Activated T-helper 17 cell treated with anti-CD3 and anti-CD28 coated beads, Interleukin-2, amount 50 U/mL, for 72 hours (primary cell): ENCODE measurements around the gene MYO5A. TPM values are rescaled to one million over a fixed set of nuclear protein-coding genes. Genes with fewer than 3 reads are reported as not detected.
A peak's percentile ranks its signal among the peaks of the same experiment; 100 is the strongest.
"Not testable (repeated sequence)": the region's sequence is repeated elsewhere in the genome, so short reads cannot be mapped to it uniquely, and the experiment has no call there.

Source experiments
- ATAC-seq: fragments of 150-1000 bp; cut with Tn5 transposase; replicated peaks from 2 replicates; pipeline ENCODE4 v1.10.0; 2021; ENCODE audit warnings: mild to moderate bottlenecking, moderate library complexity
- H3K27ac Mint-ChIP-seq: one replicate; pipeline ENCODE4 v1.8.0; 2022; ENCODE audit warnings: mixed read lengths
- H3K27me3 Mint-ChIP-seq: one replicate; pipeline ENCODE4 v1.8.0; 2022; ENCODE audit warnings: mixed read lengths
- H3K36me3 Mint-ChIP-seq: one replicate; pipeline ENCODE4 v1.8.0; 2022; ENCODE audit warnings: low read depth, mild to moderate bottlenecking, mixed read lengths
- H3K4me1 Mint-ChIP-seq: one replicate; pipeline ENCODE4 v1.8.0; 2022; ENCODE audit warnings: mixed read lengths
- H3K4me3 Mint-ChIP-seq: one replicate; pipeline ENCODE4 v1.8.0; 2022; ENCODE audit warnings: mild to moderate bottlenecking, mixed read lengths
- H3K9me3 Mint-ChIP-seq: one replicate; pipeline ENCODE4 v1.8.0; 2022; ENCODE audit warnings: mixed read lengths
- total RNA-seq, 2 donors: library from RNA; stranded (reverse); gene quantifications; one replicate each; pipeline ENCODE4 v1.2.3, GENCODE V29; 2022

Gene MYO5A
- total RNA-seq, 2 donors from 2014 or later, result 33.1 to 59.3 TPM

- H3K4me1 Mint-ChIP-seq, result peaks cover 46% of the 10 kb centered on the region
- H3K27ac Mint-ChIP-seq, result peak overlapping the region; percentile 58
- H3K36me3 Mint-ChIP-seq, result peaks cover 6% of the 10 kb centered on the region
- no peaks in the 10 kb centered on the region for H3K9me3 Mint-ChIP-seq
- H3K27me3 Mint-ChIP-seq, result no peaks in the 10 kb centered on the region
- peak; percentile 95 for ATAC-seq
- H3K4me3 Mint-ChIP-seq, result peak overlapping the region; percentile 63
Measured at GRCh38 chr15:52503788-52504496, 24.7 kb downstream of the MYO5A start.

DNA sequence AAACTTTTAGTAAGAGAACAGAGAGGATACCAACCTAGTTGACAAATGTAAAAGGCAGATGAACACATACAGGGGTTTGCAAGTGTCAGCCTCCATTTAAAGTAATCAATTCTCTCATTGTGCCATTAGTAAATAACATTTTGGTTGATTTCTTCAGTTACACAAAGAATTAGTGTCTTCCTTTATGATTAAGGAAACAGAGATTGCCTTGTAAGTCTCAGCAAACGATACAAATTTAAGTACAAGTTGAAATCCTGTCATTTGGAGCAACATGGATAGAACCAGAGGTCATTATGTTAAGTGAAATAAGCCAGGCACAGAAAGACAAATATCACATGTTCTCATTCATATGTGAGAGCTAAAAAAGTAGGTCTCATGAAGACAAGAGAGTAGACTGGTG is 26.1 kb downstream of the MYO5A start:
- no peaks in the 10 kb centered on the region for H3K27me3 Mint-ChIP-seq
- H3K27ac Mint-ChIP-seq, result no peak overlapping the region
- H3K4me1 Mint-ChIP-seq, result peaks cover 39% of the 10 kb centered on the region
- ATAC-seq, result no peak
- peaks cover 6% of the 10 kb centered on the region for H3K36me3 Mint-ChIP-seq
- H3K9me3 Mint-ChIP-seq, result no peaks in the 10 kb centered on the region
- no peak overlapping the region for H3K4me3 Mint-ChIP-seq

- H3K4me1 Mint-ChIP-seq, result peaks cover 36% of the 10 kb centered on the region
Measured at GRCh38 chr15:52499506-52499905, 29.2 kb downstream of the MYO5A start.

DNA sequence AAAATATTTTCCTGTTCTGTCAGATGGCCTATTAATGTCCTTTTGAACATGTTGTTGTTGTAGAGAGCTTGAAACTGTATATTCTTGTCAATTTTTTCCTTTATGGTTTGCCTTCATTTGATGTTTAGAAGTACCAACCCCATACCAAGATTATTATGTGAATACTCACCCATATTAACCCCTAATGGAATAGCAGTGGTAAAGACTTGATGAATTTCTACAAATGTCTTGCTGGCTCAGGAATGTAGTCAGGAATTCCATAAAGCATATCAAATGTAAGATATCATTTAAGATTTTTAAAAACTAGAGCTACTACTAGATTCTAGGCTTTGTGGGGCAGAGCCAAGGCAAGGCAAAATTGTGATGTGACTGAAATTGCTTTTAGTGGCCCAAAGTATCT is 30.0 kb downstream of the MYO5A start:
- H3K4me1 Mint-ChIP-seq, result peaks cover 28% of the 10 kb centered on the region

More at GRCh38 chr15:52499506-52499905, 29.2 kb downstream of the MYO5A start:
- ATAC-seq, result no peak
- H3K36me3 Mint-ChIP-seq, result peaks cover 6% of the 10 kb centered on the region
- H3K27ac Mint-ChIP-seq, result no peak overlapping the region
- no peak overlapping the region for H3K4me3 Mint-ChIP-seq
- H3K27me3 Mint-ChIP-seq, result no peaks in the 10 kb centered on the region
- no peaks in the 10 kb centered on the region for H3K9me3 Mint-ChIP-seq

DNA sequence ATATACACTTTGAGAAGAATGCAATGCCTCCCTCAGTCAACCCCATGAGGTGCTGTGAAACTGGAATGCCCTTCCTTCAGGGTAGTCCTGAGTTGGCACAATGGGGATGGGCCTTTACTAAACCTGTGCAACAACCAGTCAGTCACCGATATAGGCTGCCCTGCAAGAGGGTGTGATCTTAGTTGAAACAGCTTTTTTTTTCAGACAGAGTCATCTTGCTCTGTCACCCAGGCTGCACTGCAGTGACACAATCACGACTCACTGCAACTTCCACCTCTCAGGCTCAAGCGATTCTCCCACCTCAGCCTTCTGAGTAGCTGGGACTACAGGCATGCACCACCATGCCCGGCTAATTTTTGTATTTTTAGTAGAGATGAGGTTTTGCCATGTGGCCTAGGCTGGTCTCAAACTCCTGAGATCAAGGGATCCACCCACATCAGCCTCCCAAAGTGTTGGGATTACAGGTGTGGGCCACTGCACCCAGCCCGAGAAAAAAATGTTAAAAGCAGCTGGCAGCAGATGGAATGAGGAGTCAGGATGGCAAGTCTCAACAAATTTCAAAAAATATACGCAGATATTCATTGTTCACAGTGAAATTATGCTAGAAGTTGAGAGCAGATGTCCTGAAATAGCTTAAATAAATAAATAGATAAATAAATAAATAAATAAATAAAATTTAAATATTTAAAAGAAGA is 31.8 kb downstream of the MYO5A start:
- peak; percentile 100 for ATAC-seq
- Mint-ChIP-seq H3K27ac (no peak overlapping the region), H3K4me3 (peak overlapping the region; percentile 26), H3K36me3 (no peaks in the 10 kb centered on the region), H3K9me3 (no peaks in the 10 kb centered on the region), H3K4me1 (peaks cover 29% of the 10 kb centered on the region), H3K27me3 (no peaks in the 10 kb centered on the region)

More for the DNA sequence above, 30.0 kb downstream of the MYO5A start:
- Mint-ChIP-seq H3K4me3 (no peak overlapping the region), H3K36me3 (peaks cover under 1% of the 10 kb centered on the region), H3K9me3 (no peaks in the 10 kb centered on the region), H3K27ac (no peak overlapping the region), H3K27me3 (no peaks in the 10 kb centered on the region)
- ATAC-seq, result no peak

GRCh38 chr15:52496175-52496574 is 32.5 kb downstream of the MYO5A start:
- no peaks in the 10 kb centered on the region for H3K36me3 Mint-ChIP-seq
- no peak for ATAC-seq
- no peaks in the 10 kb centered on the region for H3K27me3 Mint-ChIP-seq
- no peaks in the 10 kb centered on the region for H3K9me3 Mint-ChIP-seq
- peaks cover 35% of the 10 kb centered on the region for H3K4me1 Mint-ChIP-seq
- peak overlapping the region; percentile 26 for H3K4me3 Mint-ChIP-seq
- H3K27ac Mint-ChIP-seq, result peak overlapping the region; percentile 62

DNA sequence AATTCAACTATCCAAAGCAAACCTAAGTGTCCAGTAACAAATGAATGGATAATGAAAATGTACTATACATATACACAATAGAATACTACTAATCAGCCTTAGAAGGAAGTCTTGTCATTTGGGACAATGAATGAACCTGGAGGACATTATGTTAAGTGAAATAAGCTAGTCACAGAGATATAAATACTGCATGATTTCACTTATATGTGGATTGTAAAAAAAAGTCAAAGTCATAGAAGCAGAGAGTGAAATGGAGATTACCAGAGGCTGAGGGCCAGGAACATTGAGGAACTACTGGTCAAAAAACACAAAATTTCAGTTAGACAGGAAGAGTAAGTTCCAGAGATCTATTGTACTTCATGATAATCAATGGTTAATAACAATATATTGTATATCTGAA is 33.6 kb downstream of the MYO5A start:
- Mint-ChIP-seq H3K4me3 (no peak overlapping the region), H3K27me3 (no peaks in the 10 kb centered on the region), H3K9me3 (no peaks in the 10 kb centered on the region), H3K27ac (no peak overlapping the region), H3K4me1 (peaks cover 35% of the 10 kb centered on the region), H3K36me3 (no peaks in the 10 kb centered on the region)
- no peak for ATAC-seq

DNA sequence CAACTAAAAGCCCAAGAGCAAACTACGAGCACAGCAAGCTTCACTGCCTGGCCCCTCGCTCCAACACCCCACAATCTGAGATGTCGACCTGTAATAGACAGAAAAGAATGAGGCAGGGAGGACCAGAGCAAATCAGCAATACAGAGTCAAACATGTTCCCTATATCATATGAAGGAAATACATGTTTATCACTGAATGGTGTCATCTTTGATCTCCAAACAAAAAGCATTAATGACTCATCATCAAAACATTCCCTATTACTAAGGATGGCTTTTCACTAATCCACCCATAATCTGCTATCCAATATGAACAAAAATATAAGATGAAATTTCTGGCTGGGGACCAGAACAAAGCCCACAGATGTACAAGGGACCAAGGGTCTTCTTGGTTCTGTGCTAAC is 34.7 kb downstream of the MYO5A start:
- no peak overlapping the region for H3K27ac Mint-ChIP-seq
- H3K4me3 Mint-ChIP-seq, result no peak overlapping the region
- no peaks in the 10 kb centered on the region for H3K9me3 Mint-ChIP-seq

DNA sequence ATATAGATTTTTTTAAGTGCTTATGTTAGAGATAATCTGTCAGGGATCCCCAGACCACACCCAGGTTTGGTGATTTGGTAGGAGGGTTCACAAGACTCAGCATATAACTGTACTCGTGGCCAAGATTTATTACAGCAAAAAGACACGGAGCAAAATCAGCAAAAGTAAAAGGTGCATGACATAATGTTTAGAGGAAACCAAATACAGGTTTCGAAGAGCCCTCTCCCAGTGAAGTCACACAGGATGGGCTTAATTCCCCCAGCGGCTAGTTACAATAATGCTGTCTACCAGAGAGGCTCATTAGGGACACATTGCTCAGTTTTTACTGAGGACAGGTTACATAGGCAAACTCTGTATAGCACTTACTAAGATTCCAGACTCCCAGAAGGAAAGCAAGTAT is 36.5 kb downstream of the MYO5A start:
- Mint-ChIP-seq H3K36me3 (no peaks in the 10 kb centered on the region), H3K27ac (no peak overlapping the region), H3K4me1 (peaks cover 45% of the 10 kb centered on the region), H3K27me3 (no peaks in the 10 kb centered on the region), H3K9me3 (no peaks in the 10 kb centered on the region), H3K4me3 (no peak overlapping the region)
- ATAC-seq, result no peak

More for the DNA sequence above, 34.7 kb downstream of the MYO5A start:
- Mint-ChIP-seq H3K4me1 (peaks cover 32% of the 10 kb centered on the region), H3K27me3 (no peaks in the 10 kb centered on the region), H3K36me3 (no peaks in the 10 kb centered on the region)
- no peak for ATAC-seq

- Mint-ChIP-seq H3K9me3 (no peaks in the 10 kb centered on the region), H3K36me3 (no peaks in the 10 kb centered on the region), H3K4me1 (peaks cover 51% of the 10 kb centered on the region), H3K27ac (no peak overlapping the region), H3K4me3 (no peak overlapping the region), H3K27me3 (no peaks in the 10 kb centered on the region)
- ATAC-seq, result no peak
Measured at GRCh38 chr15:52491472-52491871, 37.2 kb downstream of the MYO5A start.

GRCh38 chr15:52489430-52489829 is 39.2 kb downstream of the MYO5A start:
- not testable (repeated sequence) for H3K27me3 Mint-ChIP-seq, H3K9me3 Mint-ChIP-seq, H3K36me3 Mint-ChIP-seq
- ATAC-seq, result peak; percentile 68
- Mint-ChIP-seq H3K4me1 (peaks cover 48% of the 10 kb centered on the region), H3K27ac (peak overlapping the region; percentile 46), H3K4me3 (peak overlapping the region; percentile 72)

DNA sequence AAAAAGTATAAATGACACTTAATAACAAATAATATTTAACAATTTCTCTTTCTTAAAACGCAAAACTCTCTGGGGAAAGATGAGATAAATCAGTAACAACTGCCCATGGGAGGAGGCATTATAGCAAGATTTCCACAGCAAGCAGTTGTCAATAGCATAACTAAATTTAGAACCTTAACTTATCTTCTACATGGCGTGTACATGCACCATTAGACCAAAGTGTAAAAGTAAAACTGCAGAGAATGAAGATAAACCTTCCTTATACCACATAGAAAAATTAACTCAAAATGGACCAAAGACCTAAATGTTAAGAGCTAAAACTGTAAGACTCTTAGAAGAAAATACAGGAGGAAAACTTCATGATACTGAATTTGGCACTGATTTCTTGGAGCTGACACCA is 39.9 kb downstream of the MYO5A start:
- Mint-ChIP-seq H3K27ac (peak overlapping the region; percentile 46), H3K36me3 (no peaks in the 10 kb centered on the region), H3K4me3 (peak overlapping the region; percentile 72), H3K27me3 (no peaks in the 10 kb centered on the region), H3K4me1 (peaks cover 52% of the 10 kb centered on the region), H3K9me3 (no peaks in the 10 kb centered on the region)
- ATAC-seq, result no peak

- H3K27me3 Mint-ChIP-seq, result no peaks in the 10 kb centered on the region
- H3K27ac Mint-ChIP-seq, result peak overlapping the region; percentile 73
Measured at GRCh38 chr15:52486003-52486996, 42.4 kb downstream of the MYO5A start.

GRCh38 chr15:52485290-52485689 is 43.4 kb downstream of the MYO5A start:
- no peak overlapping the region for H3K4me3 Mint-ChIP-seq
- no peaks in the 10 kb centered on the region for H3K36me3 Mint-ChIP-seq
- H3K9me3 Mint-ChIP-seq, result no peaks in the 10 kb centered on the region
- H3K27me3 Mint-ChIP-seq, result no peaks in the 10 kb centered on the region
- no peak for ATAC-seq
- H3K27ac Mint-ChIP-seq, result no peak overlapping the region
- H3K4me1 Mint-ChIP-seq, result peaks cover 69% of the 10 kb centered on the region

More at GRCh38 chr15:52486003-52486996, 42.4 kb downstream of the MYO5A start:
- ATAC-seq, result no peak
- Mint-ChIP-seq H3K4me1 (peaks cover 60% of the 10 kb centered on the region), H3K4me3 (peak overlapping the region; percentile 72), H3K9me3 (no peaks in the 10 kb centered on the region), H3K36me3 (no peaks in the 10 kb centered on the region)
